GM18526 (cell line): ENCODE data around the gene CLASP2.

ENCODE experiments used
- POLR2A ChIP-seq: IDR thresholded peaks from 3 replicates; pipeline ENCODE4 v1.6.1; 2011; ENCODE audit not compliant: insufficient read length; ENCODE audit errors: extremely low read depth

CLASP2 gene

GRCh38 chr3:33467786-33468185 is 250.3 kb downstream of the CLASP2 start:
- no peak for TF ChIP-seq POLR2A

GRCh38 chr3:33461097-33461496 is 257.0 kb downstream of the CLASP2 start:
- no peak for TF ChIP-seq POLR2A

DNA sequence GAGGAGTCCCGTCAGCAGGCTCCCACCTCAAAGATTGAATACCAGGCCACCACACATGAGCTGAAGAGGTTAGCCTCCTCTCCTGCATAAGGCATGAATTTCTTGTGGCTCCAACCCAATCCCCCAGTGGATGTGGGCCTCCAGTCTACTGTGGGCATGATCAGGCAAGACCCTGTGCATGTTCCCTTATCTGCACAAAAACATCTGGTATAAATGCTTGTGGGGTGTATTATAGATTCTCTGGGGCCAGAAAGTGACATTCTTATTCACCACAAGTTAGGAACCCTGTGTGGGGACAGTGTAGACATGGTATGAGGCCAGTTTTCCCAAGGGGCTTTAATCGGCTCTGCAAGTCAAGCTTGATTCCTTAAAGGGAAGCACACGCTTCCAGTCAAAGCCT is 259.6 kb downstream of the CLASP2 start:
- no peak for TF ChIP-seq POLR2A

DNA sequence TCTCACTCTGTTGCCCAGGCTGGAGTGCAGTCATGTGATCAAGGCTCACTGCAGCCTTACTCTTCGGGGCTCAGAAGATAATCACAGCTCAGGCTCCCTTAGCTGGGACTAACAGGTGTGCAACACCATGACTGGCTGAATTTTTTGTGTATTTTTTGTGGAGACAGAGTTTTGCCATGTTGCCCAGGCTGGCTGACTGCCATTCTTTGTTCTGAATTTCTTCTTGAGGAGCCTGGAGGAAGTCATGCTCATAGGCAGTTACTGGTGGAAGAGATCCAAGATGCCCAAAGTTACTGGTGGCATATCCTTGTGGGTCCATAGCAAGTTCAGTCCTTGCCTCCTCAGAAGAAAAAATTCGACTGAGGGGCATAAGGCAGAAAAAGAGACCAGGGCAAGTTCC is 261.3 kb downstream of the CLASP2 start:
- no peak for TF ChIP-seq POLR2A

DNA sequence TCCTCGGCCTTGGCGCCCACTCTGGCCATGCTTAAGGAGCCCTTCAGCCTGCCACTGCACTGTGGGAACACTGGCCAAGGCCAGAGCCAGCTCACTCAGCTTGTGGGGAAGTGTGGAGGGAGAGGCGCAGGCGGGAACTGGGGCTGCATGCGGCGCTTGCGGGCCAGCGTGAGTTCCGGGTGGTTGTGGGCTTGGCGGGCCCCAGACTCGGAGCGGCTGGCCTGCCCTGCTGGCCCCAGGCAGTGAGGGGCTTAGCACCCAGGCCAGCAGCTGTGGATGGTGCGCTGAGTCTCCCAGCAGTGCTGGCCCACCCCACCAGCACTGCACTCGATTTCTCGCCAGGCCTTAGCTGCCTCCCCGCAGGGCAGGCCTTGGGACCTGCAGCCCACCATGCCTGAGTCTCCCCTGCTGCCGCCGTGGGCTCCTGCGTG is 264.7 kb downstream of the CLASP2 start:
- no peak for TF ChIP-seq POLR2A

DNA sequence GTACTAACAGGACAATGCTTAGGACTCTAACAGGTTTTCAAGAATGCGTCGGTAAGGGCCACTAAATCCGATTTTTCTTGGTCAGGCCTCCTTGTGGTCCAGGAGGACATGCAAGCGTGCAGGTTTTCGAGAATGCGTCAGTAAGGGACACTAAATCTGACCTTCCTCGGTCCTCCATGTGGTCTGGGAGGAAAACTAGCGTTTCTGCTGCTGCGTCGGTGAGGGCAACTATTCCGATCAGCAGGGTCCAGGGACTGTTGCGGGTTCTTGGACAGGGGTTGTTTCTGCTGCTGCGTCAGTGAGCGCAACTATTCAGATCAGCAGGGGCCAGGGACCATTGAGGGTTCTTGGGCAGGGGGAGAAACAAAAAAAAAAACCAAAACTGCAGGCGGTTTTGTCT is 270.1 kb downstream of the CLASP2 start:
- no peak for TF ChIP-seq POLR2A
